Left forelimb (tissue), 1 donor: ENCODE results near the gene PIP4K2A.

ENCODE experiments used
- DNase-seq: peaks from one replicate; pipeline ENCODE4 v3.0.0-alpha.2; 2018; ENCODE audit warnings: low spot score

Gene PIP4K2A

GRCh38 chr10:22638863-22639262 is 75.5 kb downstream of the PIP4K2A start:
- no peak for DNase-seq

GRCh38 chr10:22637491-22637890 is 76.9 kb downstream of the PIP4K2A start:
- no peak for DNase-seq

GRCh38 chr10:22635650-22636049 is 78.7 kb downstream of the PIP4K2A start:
- no peak for DNase-seq

- no peak for DNase-seq
Measured at GRCh38 chr10:22634606-22635459, 79.5 kb downstream of the PIP4K2A start.

- DNase-seq: no peak
Measured at GRCh38 chr10:22634093-22634492, 80.3 kb downstream of the PIP4K2A start.

GRCh38 chr10:22633528-22633927 is 80.8 kb downstream of the PIP4K2A start:
- DNase-seq: no peak

GRCh38 chr10:22633106-22633505 is 81.3 kb downstream of the PIP4K2A start:
- DNase-seq: no peak

- no peak for DNase-seq
Measured at GRCh38 chr10:22631646-22632278, 82.6 kb downstream of the PIP4K2A start.

- no peak for DNase-seq
Measured at GRCh38 chr10:22631185-22631584, 83.2 kb downstream of the PIP4K2A start.

- no peak for DNase-seq
Measured at GRCh38 chr10:22630234-22631174, 83.9 kb downstream of the PIP4K2A start.

GRCh38 chr10:22629852-22630233 is 84.5 kb downstream of the PIP4K2A start:
- no peak for DNase-seq

- DNase-seq: no peak
Measured at GRCh38 chr10:22629126-22629525, 85.3 kb downstream of the PIP4K2A start.

- no peak for DNase-seq
Measured at GRCh38 chr10:22628309-22628708, 86.1 kb downstream of the PIP4K2A start.

- no peak for DNase-seq
Measured at GRCh38 chr10:22626784-22627183, 87.6 kb downstream of the PIP4K2A start.

- no peak for DNase-seq
Measured at GRCh38 chr10:22625516-22626290, 88.7 kb downstream of the PIP4K2A start.

- no peak for DNase-seq
Measured at GRCh38 chr10:22624287-22624738, 90.1 kb downstream of the PIP4K2A start.

- no peak for DNase-seq
Measured at GRCh38 chr10:22623633-22624253, 90.6 kb downstream of the PIP4K2A start.

- no peak for DNase-seq
Measured at GRCh38 chr10:22622242-22622806, 92.1 kb downstream of the PIP4K2A start.

GRCh38 chr10:22621726-22622125 is 92.7 kb downstream of the PIP4K2A start:
- no peak for DNase-seq

GRCh38 chr10:22620929-22621328 is 93.4 kb downstream of the PIP4K2A start:
- no peak for DNase-seq
